Measurements from ENCODE around the gene EHD2.

DNA sequence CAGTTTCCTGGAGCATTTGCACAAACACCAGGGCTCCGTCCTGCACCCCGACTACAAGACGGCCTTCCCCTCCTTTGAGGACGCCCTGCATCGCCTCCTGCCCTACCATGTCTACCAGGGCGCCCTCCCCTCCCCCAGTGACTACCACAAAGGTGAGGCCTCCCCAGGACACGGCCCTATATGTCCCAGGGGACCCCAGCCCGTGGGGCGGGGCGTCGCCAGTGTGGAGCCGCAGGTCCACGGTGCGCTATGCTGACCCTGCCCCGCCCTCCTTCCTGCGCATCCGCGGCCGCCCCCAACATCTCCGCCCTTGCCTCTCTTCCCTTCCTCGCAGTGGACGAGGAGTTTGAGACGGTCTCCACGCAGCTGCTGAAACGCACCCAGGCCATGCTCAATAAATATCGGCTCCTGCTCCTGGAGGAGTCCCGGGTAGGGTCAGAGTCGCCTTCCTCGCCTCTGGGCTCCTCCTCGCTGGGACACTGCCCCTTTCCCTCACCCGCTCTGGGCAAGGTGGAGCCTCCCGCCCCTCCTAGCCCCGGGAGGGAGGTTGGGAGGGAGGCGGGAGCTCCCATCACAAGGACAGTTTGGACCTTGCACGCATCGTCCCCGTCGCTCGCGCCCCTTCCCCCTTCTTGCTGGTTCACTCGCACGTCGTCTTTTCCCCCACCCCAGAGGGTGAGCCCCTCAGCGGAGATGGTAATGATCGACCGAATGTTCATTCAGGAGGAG, 14.4 kb upstream of the EHD2 start:
- TF ChIP-seq HDGF (IDR thresholded peaks at IDR 0.05; ENCODE audit: borderline replicate concordance) (no peak), FOXM1 (IDR thresholded peaks at IDR 0.05; ENCODE audit: borderline replicate concordance) (no peak), TARDBP (IDR thresholded peaks at IDR 0.05) (no peak), SP1 (IDR thresholded peaks at IDR 0.05) (no peak), FOXA1 (IDR thresholded peaks at IDR 0.05) (no peak)

Measured in HEK293T (cell line).